Pancreas (tissue), 10 donors: Measurements from ENCODE around the gene TIMP3. TPM values are rescaled to one million over a fixed set of nuclear protein-coding genes. Genes with fewer than 3 reads are reported as not detected.

ENCODE experiments used
- ATAC-seq, 4 donors: fragments of 200-7000 bp; cut with Tn5 transposase; one replicate each; pipeline versions ENCODE4 v1.8.0 to v1.9.1; 2020; ENCODE audit warnings: mild to moderate bottlenecking in 4 of 4, moderate library complexity in 4 of 4
- DNase-seq, 6 donors: peaks; one replicate each; pipeline ENCODE4 v3.0.0-alpha.2; 2020
- FAIRE-seq: peaks from 2 replicates; lab custom pipeline; 2012; peaks lifted over from hg19 to GRCh38; lab: Jason Lieb, UNC
- H3K27ac ChIP-seq, 4 donors: fragments of 200-600 bp; sonication (generic); 1 replicate in 3 of 4; 2 replicates in 1 of 4; pipeline versions ENCODE4 v1.5.0 to v1.8.0; 2020
- H3K27me3 ChIP-seq, 4 donors: fragments of 200-600 bp; one replicate each; pipeline ENCODE4 v1.8.0; 2021
- H3K36me3 ChIP-seq, 3 donors: fragments of 200-600 bp; sonication (generic) in 1 of 3; one replicate each; pipeline versions ENCODE4 v1.5.0 to v1.8.0; 2020 to 2021
- H3K4me1 ChIP-seq, 3 donors: fragments of 200-600 bp; one replicate each; pipeline ENCODE4 v1.8.0; 2021
- H3K4me3 ChIP-seq, 4 donors: fragments of 200-600 bp; sonication (generic) in 2 of 4; one replicate each; pipeline versions ENCODE4 v1.5.0 to v1.8.0; 2020 to 2021
- H3K9me3 ChIP-seq, 4 donors: fragments of 200-600 bp; one replicate each; pipeline ENCODE4 v1.8.0; 2021
- CTCF ChIP-seq, 4 donors: fragments of 200-600 bp; sonication (generic) in 3 of 4; IDR thresholded peaks; one replicate each; pipeline versions ENCODE4 v1.5.0 to v1.8.0; 2021; ENCODE audit warnings: antibody characterized with exemption in 4 of 4
- WGBS, 2 donors: extraction: QIAGEN DNeasy Blood & Tissue Kit; methylation state at CpG; one replicate each; pipeline ENCODE4 v1.1.7; 2013; 5-methylcytosine and 5-hydroxymethylcytosine counted together
- intact Hi-C, 3 donors: fragments of 100-400 bp; cut with DNase I; formaldehyde crosslinking; loops; one replicate each; pipeline versions ENCODE4 v1.11.1 to v1.14.2; 2022
- polyA plus RNA-seq, 2 donors: library from polyadenylated mRNA; stranded (reverse); fragments of 200-250 nt; gene quantifications; one replicate each; pipeline ENCODE4 v1.2.3, GENCODE V29; 2013
- total RNA-seq, 6 donors: library from RNA; stranded (reverse); fragmentation: NEBNext Ultra II Directional in 4 of 6; extraction: Animal tissue kit (Norgen Biotek cat#: 25700) in 4 of 6; gene quantifications; one replicate each; pipeline versions ENCODE4 v1.2.1 to v1.2.4, GENCODE V29; 2021 to 2023
- donor health status: healthy with polysubstance abuse.
- donor health status: DM: no; HTN: no; CAD: no; lungs with moderate emphysema.
- donor health status: DM: no; HTN: no; CAD: no.
- donor health status: control.
- donor health status: control.
- donor health status: Bipolar disorder and iron deficiency.
- donor health status: DM: yes; HTN: yes; CAD: no.
- donor health status: DM: no; HTN: no; CAD: no.
- donor health status: DM: no; HTN: no; CAD: no.
- donor health status: DM: yes; HTN: yes; CAD: no.

Gene TIMP3
- total and polyA plus RNA-seq, 8 donors, result 14.0 to 87.0 (median 48.2) TPM

- intact Hi-C loops, result no loop called here
- no peak overlapping the region for H3K27ac ChIP-seq
- DNase-seq, result no peak
- FAIRE-seq, result no peak
- H3K4me1 ChIP-seq, result no peaks in the 10 kb centered on the region
- H3K27me3 ChIP-seq, result no peaks in the 10 kb centered on the region
- H3K4me3 ChIP-seq, result no peak overlapping the region
- no peaks in the 10 kb centered on the region for H3K36me3 ChIP-seq
- TF ChIP-seq CTCF (IDR thresholded peaks at IDR 0.05), result no peak
- 75 to 94% methylated on average over 3 of the region's 3 CpGs for WGBS, 2 donors
- no peak for ATAC-seq
- H3K9me3 ChIP-seq, result no peaks in the 10 kb centered on the region
Observed at GRCh38 chr22:32905400-32905799, 103.9 kb downstream of the TIMP3 start.

GRCh38 chr22:32909581-32910428 lies 108.3 kb downstream of the TIMP3 start:
- intact Hi-C loops, result no loop called here
- no peak for TF ChIP-seq CTCF (IDR thresholded peaks at IDR 0.05)
- ATAC-seq, result no peak
- no peak overlapping the region for H3K27ac ChIP-seq
- no peak for FAIRE-seq
- H3K9me3 ChIP-seq, result no peaks in the 10 kb centered on the region
- WGBS, 2 donors, result 22 to 27% methylated on average over 21 of the region's 21 CpGs
- H3K27me3 ChIP-seq, result no peaks in the 10 kb centered on the region
- DNase-seq, result no peak
- H3K4me1 ChIP-seq, result no peaks in the 10 kb centered on the region
- H3K4me3 ChIP-seq, result no peak overlapping the region
- H3K36me3 ChIP-seq, result no peaks in the 10 kb centered on the region

GRCh38 chr22:32910429-32910772 lies 108.9 kb downstream of the TIMP3 start:
- H3K36me3 ChIP-seq, result no peaks in the 10 kb centered on the region
- H3K4me1 ChIP-seq, result no peaks in the 10 kb centered on the region
- no peak for TF ChIP-seq CTCF (IDR thresholded peaks at IDR 0.05)
- no peaks in the 10 kb centered on the region for H3K27me3 ChIP-seq
- no peaks in the 10 kb centered on the region for H3K9me3 ChIP-seq
- DNase-seq (no peak), ATAC-seq (no peak), FAIRE-seq (no peak)
- H3K4me3 ChIP-seq, result no peak overlapping the region
- WGBS, 2 donors, result 20 to 25% methylated on average over 6 of the region's 6 CpGs
- intact Hi-C loops, result no loop called here
- H3K27ac ChIP-seq, result no peak overlapping the region

- H3K4me3 ChIP-seq, result no peak overlapping the region
- DNase-seq, result no peak
Observed at GRCh38 chr22:32911503-32911902, 110.0 kb downstream of the TIMP3 start.

More at GRCh38 chr22:32911503-32911902, 110.0 kb downstream of the TIMP3 start:
- WGBS, 2 donors, result 52 to 53% methylated on average over 9 of the region's 9 CpGs
- TF ChIP-seq CTCF (IDR thresholded peaks at IDR 0.05), result no peak
- no peak overlapping the region for H3K27ac ChIP-seq
- no peaks in the 10 kb centered on the region for H3K36me3 ChIP-seq
- no peaks in the 10 kb centered on the region for H3K27me3 ChIP-seq
- FAIRE-seq (no peak), ATAC-seq (no peak)
- no peaks in the 10 kb centered on the region for H3K4me1 ChIP-seq
- no peaks in the 10 kb centered on the region for H3K9me3 ChIP-seq
- intact Hi-C loops, result no loop called here
